HG02981 (cell line): ENCODE measurements around the gene SASH3.
A peak's percentile ranks its signal among the peaks of the same experiment; 100 is the strongest.

Experiments
- ATAC-seq: cut with Tn5 transposase; IDR thresholded peaks from one replicate; pipeline ENCODE4 v1.9.1; 2021; ENCODE audit warnings: mild to moderate bottlenecking, moderate library complexity; ENCODE audit not compliant: unreplicated experiment

SASH3 gene

DNA sequence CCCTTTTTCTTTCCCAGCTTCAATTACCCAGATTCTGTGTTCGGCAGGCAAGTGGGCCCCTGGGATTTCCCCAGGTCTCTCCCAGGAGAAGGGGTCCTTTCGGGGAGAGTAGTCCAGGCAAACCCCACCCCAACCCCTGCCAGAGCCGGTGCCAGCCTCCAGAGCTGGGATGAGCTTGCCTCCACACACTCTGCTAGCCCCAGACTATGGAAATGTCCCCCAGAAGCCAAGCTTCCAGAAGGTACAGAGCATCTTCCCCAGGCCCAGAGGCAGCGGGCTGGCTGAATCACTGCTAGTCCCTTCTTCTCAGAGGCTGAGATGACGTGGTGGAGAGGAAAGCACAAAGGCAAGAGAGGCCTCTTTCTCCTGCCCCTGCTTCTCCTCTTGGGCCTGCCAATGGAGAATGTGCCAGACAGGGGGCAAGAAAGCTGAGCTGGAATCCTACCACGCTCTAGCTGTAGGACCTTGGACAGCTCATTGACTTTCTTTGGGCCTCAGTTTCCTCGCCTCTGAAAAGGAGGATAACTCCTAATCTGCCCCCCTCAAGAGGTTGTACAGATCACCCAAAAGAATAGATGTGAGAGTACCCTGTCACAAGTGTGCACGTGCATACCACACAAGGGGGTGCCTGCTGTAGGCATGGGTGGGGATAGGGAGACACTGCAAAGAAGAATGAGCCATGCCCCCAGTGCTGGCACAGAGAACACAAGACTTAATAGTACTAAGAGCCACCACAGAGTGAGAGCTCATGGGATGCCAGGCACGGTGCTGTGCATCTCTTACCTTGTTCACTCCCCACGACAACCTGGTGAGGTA, 2.1 kb downstream of the SASH3 start:
- no peak for ATAC-seq

DNA sequence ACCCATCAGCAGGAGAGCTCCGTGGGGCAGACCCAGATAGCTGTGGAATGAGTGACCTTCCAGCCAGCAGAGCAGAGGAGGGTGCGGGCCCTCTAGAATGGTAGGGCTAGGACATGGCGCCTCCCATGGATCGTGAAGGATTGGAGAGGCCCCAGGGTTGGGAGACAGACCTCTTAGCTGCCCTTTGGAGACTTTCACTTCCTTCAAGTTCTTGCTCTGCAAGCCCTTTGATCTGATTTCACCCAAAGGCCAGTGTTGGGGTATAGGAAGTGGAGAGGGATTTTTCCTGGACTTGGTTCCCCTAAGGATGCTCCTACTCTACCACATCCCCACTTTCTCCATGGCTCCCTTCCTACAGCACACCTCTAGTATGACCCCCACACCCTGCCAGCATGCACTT, 3.0 kb downstream of the SASH3 start:
- no peak for ATAC-seq

- ATAC-seq: no peak
These were observed 3.6 kb downstream of the SASH3 start for GRCh38 chrX:129783291-129783713.

DNA sequence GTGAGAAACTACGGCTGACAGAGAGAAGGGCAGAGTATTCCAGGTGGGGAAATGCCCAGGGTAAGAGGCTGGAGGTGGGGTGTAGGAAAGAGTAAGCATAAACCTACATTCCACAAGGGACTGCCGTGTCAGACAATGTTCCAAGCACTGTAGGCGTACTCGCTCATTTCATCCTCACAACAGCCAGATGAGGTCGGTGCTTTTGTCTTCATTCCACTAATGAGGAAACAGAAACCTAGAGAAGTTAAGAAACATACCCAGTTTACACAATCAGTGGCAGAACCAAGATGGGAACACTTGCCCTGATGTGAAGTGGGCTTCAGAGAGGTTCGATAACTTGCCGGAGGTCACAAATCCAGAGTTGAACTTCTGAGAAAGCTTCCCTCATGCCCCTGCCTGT, 4.6 kb downstream of the SASH3 start:
- ATAC-seq: no peak

DNA sequence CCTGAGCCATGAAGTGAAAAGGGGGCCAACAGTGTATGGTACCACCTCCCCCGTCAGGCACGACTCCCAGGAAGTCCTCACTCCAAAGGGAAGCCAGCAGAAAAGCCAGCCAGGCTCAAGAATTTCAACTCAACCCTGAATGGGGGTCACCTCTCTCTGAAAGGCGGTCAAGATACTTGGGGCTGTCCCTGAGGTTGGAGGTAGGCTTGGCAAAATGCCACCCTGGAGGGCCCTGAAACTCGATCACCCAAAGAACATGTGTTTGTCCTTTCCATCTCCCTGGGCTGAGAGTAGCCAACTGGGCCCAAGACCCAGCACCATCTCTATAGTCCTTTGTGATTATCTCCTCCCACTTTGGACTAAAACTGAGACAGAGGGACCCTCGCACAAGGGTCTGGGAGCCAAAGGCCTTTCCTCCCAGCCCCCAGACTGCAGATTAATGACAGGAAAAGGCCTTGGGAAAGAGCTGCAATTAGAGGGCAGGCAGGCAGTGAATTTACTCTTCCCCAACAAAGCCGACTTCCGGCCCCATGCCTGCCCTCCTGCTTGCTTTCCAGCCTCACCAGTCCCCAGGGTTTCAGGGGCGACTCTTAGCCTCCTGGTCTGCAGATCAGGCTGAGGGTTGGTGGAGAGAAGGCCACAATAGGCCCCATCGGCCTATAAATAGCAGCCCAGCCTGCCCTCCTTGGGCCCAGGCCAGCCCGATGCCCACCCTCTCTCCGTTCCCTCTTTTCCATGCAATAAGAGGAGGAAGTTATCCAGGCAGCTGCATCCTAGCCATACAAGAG, 5.6 kb downstream of the SASH3 start:
- ATAC-seq: no peak

DNA sequence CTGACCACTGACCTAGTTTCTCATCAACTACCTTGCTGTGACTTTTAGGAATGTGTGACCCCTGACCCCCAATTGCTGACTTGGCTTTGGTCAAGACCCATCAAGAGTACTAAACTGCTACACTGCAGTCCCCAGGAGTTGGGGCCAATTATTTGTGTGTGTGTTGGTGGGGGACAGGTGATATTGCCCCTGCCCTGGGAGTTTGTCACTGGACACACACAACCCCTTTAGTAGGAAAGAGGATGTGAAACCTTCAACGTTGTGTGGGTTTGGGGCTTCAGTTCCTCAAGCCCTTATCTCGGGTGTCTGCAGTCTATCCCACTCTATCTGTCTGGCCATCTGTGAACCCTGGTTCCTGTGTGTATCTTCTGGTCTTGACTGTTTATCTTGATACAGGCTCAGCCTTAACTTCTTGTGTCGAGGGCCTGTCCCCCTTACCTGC, 6.5 kb downstream of the SASH3 start:
- peak; percentile 79 for ATAC-seq

DNA sequence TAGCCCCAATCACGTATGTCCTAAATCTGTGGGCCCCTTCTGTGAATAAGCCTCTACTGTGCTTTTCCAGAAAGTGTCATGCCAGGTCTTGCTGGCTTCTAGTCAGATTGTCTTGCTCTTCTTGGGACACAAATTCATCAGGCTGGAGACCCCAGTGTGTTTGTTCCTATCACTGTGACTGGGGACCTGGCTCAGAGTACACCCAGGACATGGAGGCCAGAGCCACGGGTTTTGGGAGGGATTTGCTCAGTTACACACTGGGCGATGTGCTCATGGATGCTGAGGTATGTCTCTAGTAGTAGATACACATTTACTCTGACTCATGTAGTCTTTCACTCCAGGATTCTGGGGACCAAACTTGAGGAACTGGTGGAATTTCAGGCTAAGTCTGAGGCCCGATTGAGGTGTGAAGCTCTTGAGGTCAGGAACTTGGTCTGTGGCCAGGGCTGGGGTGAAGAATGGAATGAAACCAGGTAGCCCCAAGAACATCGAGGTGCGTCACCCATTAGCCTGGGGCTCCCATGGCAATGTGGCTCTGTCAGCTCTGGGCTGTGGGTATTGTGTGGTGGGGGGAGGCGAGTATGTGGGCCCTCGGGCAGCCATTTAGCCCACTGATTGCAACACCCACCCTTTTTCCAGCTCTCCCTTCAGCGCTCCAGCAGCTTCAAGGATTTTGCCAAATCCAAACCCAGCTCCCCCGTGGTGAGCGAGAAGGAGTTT, 7.7 kb downstream of the SASH3 start:
- ATAC-seq: no peak

DNA sequence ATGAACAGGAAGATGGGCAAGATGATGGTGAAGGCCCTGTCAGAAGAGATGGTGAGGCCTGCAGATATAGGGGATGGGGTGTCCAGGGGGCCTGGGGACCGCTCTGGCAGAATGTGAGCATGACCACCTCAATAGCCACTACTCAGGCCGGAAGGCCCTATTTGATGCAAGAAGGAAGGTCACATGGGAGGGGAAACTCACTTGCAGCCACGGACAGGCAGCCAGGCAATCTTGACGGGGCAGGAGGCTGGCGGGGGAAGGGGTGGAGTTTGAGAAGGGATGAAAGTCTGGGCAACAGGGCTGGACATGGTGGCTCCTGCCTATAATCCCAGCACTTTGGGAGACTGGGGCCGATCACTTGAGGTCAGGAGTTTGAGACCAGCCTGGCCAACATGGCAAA, 8.8 kb downstream of the SASH3 start:
- no peak for ATAC-seq

DNA sequence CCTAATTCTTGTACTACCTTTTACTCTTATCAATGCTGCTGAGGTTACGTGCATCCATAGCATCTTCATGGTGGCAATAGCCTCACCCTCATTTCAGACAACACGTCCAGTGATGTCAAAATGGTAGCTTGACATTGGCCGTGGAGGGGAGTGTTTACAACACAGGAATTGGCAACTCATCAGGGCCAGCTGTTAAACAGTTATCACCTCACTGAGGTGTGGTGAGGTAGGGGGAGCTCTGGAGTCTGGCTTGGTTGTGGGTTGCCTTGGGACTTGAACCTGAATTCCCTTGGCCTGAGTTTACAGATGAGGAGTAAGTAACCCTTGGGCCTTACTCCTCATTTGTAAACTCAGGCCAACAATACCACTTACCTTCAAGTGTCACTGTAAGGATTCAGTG, 10.4 kb downstream of the SASH3 start:
- ATAC-seq: no peak

DNA sequence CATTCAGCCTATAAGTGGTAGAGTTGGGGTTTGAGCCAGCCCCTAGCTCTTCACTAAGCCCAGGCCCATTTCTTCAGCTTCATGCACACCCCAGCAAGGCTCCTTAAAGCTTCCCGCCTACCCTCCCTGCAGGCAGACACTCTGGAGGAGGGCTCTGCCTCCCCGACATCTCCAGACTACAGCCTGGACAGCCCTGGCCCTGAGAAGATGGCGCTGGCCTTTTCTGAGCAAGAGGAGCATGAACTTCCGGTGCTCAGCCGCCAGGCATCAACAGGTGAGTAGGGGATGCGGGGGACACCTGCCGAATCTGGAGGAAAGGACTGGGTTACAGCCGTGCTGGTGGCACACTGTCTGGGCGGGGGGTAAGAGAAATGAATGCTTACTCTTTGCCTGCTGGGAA, 11.1 kb downstream of the SASH3 start:
- no peak for ATAC-seq

- ATAC-seq: no peak
These were observed 11.6 kb downstream of the SASH3 start for GRCh38 chrX:129791336-129791735.

DNA sequence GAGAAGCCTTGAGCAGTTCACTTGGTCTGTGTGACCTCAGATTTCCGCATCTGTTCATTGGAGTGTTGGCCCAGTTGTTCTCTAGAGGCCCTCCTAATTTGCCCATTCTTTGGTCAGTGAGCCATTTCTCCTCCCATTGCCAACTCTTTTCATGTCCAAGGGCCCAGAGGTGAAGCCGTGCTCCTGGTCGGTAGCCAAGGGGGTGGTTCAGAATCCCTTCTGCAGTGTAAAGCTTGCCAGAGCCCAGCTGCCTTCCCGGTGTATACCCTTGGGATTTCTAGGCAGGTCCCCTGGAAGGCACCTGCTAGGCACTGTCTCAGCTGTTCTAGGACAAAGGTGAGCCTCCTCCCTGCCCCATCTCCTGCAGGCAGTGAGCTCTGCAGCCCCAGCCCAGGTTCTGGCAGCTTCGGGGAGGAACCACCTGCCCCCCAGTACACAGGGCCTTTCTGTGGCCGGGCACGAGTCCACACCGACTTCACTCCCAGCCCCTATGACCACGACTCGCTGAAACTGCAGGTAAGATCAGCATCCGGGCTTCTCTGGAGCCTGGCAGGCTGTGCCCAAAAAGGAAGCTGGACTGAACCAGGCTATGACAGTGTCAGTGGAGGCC, 12.3 kb downstream of the SASH3 start:
- no peak for ATAC-seq

GRCh38 chrX:129792586-129793291, 13.0 kb downstream of the SASH3 start:
- no peak for ATAC-seq

DNA sequence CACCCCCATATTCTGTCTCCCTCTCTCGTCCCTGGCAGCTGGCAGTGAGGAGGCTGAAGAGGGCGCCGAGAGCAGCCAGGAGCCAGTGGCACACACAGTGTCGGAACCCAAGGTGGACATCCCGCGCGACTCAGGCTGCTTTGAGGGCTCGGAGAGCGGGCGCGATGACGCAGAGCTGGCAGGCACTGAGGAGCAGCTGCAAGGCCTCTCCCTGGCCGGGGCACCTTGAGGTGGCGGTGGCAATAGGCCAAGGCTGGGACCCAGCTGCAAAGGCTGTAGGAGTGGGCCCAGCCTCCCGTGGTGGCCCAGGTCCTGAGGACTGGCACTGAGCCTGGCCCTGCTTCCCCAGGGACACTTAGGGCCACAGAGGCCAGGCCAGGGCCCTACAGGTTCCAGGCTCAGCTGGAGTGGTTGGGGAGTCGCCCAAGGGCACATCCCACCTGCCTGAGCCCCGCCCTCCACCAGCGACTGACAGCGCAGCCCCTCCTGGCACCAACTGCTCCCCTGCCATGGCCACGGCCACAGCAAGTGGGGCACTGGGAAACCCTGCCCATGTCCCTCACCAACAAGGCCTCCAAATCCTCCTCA, 13.9 kb downstream of the SASH3 start:
- no peak for ATAC-seq

DNA sequence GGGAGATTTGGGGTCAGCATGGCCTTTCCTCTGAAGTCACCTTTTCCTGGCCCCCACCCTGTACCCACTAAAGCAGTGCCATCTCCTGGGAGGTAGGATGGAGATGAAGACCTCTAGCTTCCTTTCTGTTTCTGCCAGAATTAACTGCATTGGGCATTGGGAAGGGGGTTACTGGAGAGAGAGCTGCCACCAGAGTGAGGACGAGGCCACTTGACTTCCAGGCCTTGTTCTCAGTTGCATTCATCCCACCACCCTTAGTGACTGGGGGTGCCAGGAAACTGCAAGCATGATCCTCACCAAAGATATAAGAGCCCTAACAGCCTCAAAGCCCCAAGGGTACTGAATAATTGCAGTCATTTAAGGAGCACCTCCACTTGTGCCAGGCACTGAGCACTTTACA, 15.8 kb downstream of the SASH3 start:
- ATAC-seq: no peak

DNA sequence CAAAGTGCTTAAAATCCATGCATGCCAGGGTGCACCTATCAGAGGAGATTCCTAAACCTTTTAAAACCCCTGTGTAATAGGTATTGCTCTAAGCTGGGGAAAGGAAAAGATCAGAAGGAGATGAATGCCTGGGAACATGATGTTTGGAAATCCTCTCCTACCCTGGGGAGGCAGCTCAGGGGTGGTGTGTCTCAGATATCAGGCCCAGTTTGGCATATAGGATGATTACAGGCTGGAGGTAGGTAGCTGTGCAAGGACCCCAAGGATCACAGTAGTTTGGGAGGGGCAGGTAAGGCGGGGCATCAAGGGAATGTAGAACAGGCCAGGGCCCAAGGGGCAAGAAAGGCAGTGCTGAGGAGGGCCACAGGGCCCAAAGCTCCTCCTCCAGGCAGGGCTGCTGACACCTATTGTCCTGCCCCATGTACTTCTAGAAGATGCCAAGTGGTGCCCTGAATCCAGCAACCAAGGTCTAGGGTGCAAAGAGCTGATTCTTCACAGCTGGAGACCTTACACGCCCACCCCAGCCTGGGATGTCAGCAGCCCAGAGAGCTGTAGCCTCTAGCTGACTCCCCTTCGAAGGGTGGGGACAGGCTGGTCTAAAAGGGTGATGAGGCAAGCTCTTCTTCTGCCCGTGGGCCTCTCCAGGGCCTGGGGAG, 17.6 kb downstream of the SASH3 start:
- ATAC-seq: no peak

- ATAC-seq: no peak
These were observed 18.7 kb downstream of the SASH3 start for GRCh38 chrX:129798456-129798855.

- no peak for ATAC-seq
These were observed 19.1 kb downstream of the SASH3 start for GRCh38 chrX:129798888-129799287.

GRCh38 chrX:129800186-129800585, 20.4 kb downstream of the SASH3 start:
- ATAC-seq: no peak

- ATAC-seq: no peak
These were observed 23.1 kb downstream of the SASH3 start for GRCh38 chrX:129802863-129803262.
